GM19468 (cell line): ENCODE data around the gene HMBS.

Experiments
- ATAC-seq: cut with Tn5 transposase; IDR thresholded peaks from one replicate; pipeline ENCODE4 v1.9.1; 2021; ENCODE audit warnings: mild to moderate bottlenecking, moderate library complexity, moderate number of reproducible peaks; ENCODE audit not compliant: unreplicated experiment; ENCODE audit errors: extremely low read depth

The HMBS gene

DNA sequence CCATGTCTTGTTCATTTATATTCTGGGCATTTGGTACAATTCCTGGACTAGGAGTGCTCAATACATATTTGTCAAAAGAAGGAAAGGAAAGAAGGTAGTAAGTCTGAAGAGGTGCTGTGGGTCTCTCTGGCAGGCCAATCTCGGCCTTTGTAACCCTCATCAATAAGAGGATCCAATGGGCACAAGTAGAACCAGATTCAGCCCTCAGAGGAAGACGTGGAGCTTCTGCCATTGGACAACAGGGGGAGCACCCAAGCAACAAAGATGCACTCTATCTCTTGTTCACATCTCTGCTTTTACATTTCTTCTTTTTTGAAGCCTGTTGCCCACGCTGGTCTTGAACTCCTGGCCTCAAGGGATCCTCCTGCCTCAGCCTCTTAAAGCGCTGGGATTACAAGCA, 19.3 kb upstream of the HMBS start:
- ATAC-seq = no peak

- ATAC-seq = peak; percentile 92
These were observed 17.1 kb upstream of the HMBS start, which contains the start of gene VPS11 for GRCh38 chr11:119067371-119068222. Gene VPS11, plus strand, starts transcription at chr11:119067818. Its CDS starts 6 bp downstream, at chr11:119067824.

DNA sequence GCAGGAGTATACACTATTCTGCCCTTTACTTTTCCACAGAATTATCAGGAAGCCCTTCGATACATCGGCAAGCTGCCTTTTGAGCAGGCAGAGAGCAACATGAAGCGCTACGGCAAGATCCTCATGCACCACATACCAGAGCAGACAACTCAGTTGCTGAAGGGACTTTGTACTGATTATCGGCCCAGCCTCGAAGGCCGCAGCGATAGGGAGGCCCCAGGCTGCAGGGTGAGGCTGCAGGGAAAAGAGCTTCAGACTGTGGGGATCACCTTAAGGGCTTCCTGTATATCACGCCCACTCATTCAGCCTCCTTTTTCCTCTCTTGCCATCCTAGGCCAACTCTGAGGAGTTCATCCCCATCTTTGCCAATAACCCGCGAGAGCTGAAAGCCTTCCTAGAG, 6.8 kb upstream of the HMBS start:
- ATAC-seq = no peak

GRCh38 chr11:119078675-119079420, 5.8 kb upstream of the HMBS start:
- no peak for ATAC-seq

- ATAC-seq = no peak
These were observed 2.9 kb upstream of the HMBS start for GRCh38 chr11:119081682-119082260.

- no peak for ATAC-seq
These were observed 761 bp downstream of the HMBS start for GRCh38 chr11:119085437-119085847.

- ATAC-seq = no peak
These were observed 2.4 kb downstream of the HMBS start for GRCh38 chr11:119087123-119087522.

DNA sequence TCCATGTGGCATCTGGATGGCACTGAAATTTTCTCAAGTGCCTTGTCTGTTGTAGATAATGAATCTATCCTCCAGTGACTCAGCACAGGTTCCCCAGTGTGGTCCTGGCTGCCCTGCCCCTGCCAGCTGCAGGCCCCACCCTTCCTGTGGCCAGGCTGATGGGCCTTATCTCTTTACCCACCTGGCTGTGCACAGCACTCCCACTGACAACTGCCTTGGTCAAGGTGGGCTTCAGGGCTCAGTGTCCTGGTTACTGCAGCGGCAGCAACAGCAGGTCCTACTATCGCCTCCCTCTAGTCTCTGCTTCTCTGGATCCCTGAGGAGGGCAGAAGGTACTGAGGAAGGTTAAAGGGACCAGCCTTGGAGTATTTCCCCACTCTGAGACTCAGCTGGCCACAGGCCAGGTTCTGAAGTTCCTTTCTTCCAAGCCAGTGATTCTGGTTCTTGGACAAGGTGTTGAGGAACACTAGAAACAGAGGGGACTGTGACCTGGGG, 3.1 kb downstream of the HMBS start:
- ATAC-seq = no peak

DNA sequence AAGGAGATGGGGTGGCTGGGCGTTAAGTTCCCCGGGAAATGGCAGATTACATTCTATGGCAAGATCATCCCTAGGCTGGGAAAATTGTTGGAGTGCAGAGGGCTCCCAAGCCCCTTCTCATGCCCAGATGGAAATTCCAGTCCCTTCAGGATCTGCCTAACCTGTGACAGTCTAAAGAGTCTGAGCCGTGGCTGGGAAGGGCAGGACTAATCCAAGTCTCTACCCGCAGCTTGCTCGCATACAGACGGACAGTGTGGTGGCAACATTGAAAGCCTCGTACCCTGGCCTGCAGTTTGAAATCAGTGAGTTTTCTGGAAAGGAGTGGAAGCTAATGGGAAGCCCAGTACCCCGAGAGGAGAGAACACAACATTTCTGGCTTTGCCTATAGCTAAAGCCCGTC, 3.7 kb downstream of the HMBS start:
- ATAC-seq = no peak

DNA sequence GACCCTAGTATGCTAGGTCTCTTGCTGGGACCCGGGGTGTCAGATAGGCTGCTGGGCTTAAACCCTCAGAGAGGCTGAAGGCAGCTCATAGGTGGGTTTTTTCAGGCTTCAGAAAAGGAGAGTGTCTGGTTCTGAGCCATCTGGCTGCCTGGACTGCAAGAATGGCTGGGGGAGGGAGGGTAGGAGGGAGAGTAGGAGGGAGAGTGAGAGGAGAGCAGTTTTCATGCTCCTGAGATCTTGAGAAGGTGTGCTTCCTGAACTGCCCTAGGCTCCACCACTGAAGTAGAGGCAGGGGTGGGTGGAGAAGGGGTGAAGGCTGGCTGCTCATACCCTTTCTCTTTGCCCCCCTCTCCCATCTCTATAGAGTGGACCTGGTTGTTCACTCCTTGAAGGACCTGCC, 4.6 kb downstream of the HMBS start:
- no peak for ATAC-seq

DNA sequence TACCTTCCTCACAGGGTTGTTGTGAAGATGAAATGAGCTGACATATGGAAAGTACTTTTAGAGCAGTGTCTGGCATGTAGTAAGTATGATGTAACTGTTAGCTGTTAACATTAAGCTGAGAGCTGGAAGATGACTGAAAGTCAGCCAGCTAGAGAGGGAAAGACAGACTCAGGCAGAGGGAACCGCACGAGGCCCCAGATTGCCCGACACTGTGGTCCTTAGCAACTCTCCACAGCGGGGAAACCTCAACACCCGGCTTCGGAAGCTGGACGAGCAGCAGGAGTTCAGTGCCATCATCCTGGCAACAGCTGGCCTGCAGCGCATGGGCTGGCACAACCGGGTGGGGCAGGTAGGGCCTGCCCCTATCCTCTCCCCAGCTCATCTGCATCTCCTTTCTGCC, 6.5 kb downstream of the HMBS start:
- ATAC-seq = no peak

GRCh38 chr11:119091966-119092879, 7.5 kb downstream of the HMBS start:
- ATAC-seq = no peak

GRCh38 chr11:119092880-119093842, 8.5 kb downstream of the HMBS start:
- no peak for ATAC-seq

DNA sequence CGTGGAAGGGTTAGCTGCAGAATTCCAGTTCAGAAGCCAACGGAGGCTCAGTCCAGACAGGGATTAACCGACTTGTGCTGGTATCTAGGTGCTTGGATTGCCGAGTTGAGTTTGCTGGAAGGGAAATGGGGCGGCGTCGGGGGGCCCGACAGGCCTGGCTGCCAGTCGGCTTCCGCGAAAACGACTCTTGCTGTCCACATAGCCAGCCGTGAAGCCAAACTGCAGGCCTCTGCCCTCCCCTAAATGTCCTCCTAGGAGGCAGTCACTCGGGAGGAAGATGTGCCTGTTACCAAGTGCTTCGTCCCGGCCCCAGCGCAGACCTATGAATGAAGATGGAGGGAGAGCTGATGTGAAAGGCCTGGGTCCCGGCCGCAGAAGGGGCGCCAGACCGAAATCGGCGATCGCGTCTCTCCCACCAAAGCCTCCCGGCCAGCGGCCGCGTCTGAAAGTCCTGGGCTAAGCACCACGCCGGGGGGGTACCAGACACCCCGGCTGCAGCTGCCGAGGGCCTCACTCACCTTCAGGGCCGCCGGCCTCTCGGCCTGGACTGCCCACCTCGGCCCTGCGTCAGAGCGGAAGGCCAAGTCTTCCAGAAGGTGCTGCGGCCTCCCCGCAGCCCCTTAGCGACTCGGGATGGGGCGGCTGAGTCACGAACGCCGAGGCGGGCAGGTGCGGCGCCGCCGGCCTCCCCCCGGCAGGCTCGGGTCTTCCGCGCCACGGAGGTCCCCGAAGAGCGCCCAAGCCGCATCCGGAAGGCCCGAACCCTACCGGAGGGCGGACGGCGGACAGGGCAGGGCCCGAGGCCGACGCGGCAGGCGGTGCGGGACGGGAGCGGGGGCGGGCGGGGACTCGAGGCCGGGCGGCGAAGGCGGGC, 9.5 kb downstream of the HMBS start:
- no peak for ATAC-seq

- peak; percentile 11 for ATAC-seq
These were observed 10.1 kb downstream of the HMBS start for GRCh38 chr11:119094816-119095065.

GRCh38 chr11:119095066-119095880, 10.6 kb downstream of the HMBS start:
- peak; percentile 54 for ATAC-seq

GRCh38 chr11:119099711-119100110, 15.0 kb downstream of the HMBS start:
- no peak for ATAC-seq
